SU-DHL-6 (cell line): ENCODE results near the gene PDCD1LG2.

ENCODE experiments used
- H2AFZ ChIP-seq: fragments of 200-600 bp; sonication (generic); 2 replicates; pipeline ENCODE4 v1.6.1; 2014; ENCODE audit warnings: low read depth, mild to moderate bottlenecking, moderate library complexity, mixed read lengths, antibody characterized with exemption, low read length; ENCODE audit not compliant: severe bottlenecking
- H3F3A ChIP-seq: fragments of 200-600 bp; shearing (Covaris generic); 2 replicates; pipeline ENCODE4 v1.6.0; 2016; ENCODE audit warnings: antibody characterized with exemption, mild to moderate bottlenecking; ENCODE audit not compliant: insufficient read depth
- H3K27ac ChIP-seq: fragments of 200-600 bp; sonication (generic); 2 replicates; pipeline ENCODE4 v1.5.1; 2016; ENCODE audit warnings: low read depth, mild to moderate bottlenecking, low read length, moderate library complexity, mixed read lengths
- H3K27me3 ChIP-seq: fragments of 200-600 bp; sonication (generic), shearing (Covaris generic); 2 replicates; pipeline ENCODE4 v1.6.0; 2014; ENCODE audit warnings: mild to moderate bottlenecking, low read length
- H3K36me3 ChIP-seq: fragments of 200-600 bp; sonication (generic); 2 replicates; pipeline ENCODE4 v1.6.1; 2014; ENCODE audit warnings: mild to moderate bottlenecking, low read length, mixed read lengths
- H3K4me2 ChIP-seq: fragments of 300-600, 200-600 bp; shearing (Covaris generic), sonication (generic); 2 replicates; pipeline ENCODE4 v1.6.0; 2014; ENCODE audit warnings: low read length, low read depth, mild to moderate bottlenecking; ENCODE audit not compliant: poor library complexity, severe bottlenecking
- H3K4me3 ChIP-seq: fragments of 200-600 bp; sonication (generic); 2 replicates; pipeline ENCODE4 v1.5.1; 2014; ENCODE audit warnings: antibody characterized with exemption, low read length, mild to moderate bottlenecking, mixed read lengths; ENCODE audit not compliant: insufficient read depth, poor library complexity, severe bottlenecking
- H3K79me2 ChIP-seq: fragments of 200-600 bp; sonication (generic); 2 replicates; pipeline ENCODE4 v1.6.1; 2014; ENCODE audit warnings: mild to moderate bottlenecking, low read length, moderate library complexity; ENCODE audit not compliant: insufficient read depth
- H3K9ac ChIP-seq: fragments of 200-600 bp; sonication (generic); 2 replicates; pipeline ENCODE4 v1.7.0; 2014; ENCODE audit warnings: mild to moderate bottlenecking, low read length
- H3K9me2 ChIP-seq: fragments of 200-600 bp; sonication (generic); replicated peaks from 2 replicates; pipeline ENCODE4 v1.6.1; 2014; ENCODE audit warnings: low read length; ENCODE audit not compliant: insufficient read depth
- H3K9me3 ChIP-seq: fragments of 200-600 bp; sonication (generic); 2 replicates; pipeline ENCODE4 v1.6.1; 2014; ENCODE audit warnings: low read length, mixed read lengths; ENCODE audit not compliant: insufficient read depth
- H4K20me1 ChIP-seq: fragments of 200-600 bp; sonication (generic); 2 replicates; pipeline ENCODE4 v1.6.1; 2014; ENCODE audit warnings: low read depth, mild to moderate bottlenecking, antibody characterized with exemption, low read length, moderate library complexity, mixed read lengths
- EZH2phosphoT487 ChIP-seq: fragments of 200-600 bp; sonication (generic), shearing (Covaris generic); conservative IDR thresholded peaks from 2 replicates; pipeline ENCODE4 v1.6.1; 2018; ENCODE audit warnings: mild to moderate bottlenecking, antibody characterized with exemption, low read length, moderate library complexity, mixed read lengths
- TF ChIP-seq, protein P1 (sequence below): fragments of 200-600 bp; sonication (generic); IDR thresholded peaks from one replicate; pipeline ENCODE4 v1.5.1; 2017; ENCODE audit warnings: antibody characterized with exemption, mild to moderate bottlenecking, low read length, moderate library complexity; ENCODE audit not compliant: insufficient read depth, poor library complexity, severe bottlenecking

The PDCD1LG2 gene

DNA sequence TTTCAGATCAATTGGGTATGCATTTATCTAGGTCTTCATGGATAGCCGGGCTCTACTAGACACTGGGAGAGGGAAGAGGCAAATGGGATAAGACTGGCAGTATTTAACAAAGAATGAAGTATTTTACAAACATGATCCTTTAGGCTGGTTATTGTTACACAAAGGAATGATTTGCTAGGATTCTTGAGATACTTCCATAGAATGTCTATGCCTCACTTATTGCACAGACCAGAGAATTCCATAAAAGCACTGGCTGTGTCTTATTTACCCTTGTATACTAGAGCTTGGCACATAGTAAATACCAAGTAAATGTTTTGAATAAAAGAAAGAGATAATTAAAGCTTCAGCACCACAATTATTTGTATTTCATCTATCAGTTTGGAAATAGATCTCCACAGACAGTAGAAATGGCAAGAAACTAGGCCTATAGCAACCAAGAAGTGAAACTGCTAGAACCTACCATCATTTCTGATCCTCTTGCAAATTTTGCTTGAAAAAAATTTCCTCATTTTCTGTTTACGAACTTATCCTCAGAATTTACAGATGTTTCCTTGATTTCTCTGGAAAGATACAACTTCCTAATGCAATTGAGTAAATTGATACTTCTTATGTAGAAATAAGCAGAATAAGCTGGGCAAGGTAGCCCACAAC is 3.8 kb downstream of the PDCD1LG2 start:
- H4K20me1 ChIP-seq: no peaks in the 10 kb centered on the region
- no peak overlapping the region for H3K9ac ChIP-seq
- H3K27ac ChIP-seq: no peak overlapping the region
- H3K79me2 ChIP-seq: no peaks in the 10 kb centered on the region
- H3K27me3 ChIP-seq: no peaks in the 10 kb centered on the region
- no peak overlapping the region for H2AFZ ChIP-seq
- TF ChIP-seq, protein P1, sequence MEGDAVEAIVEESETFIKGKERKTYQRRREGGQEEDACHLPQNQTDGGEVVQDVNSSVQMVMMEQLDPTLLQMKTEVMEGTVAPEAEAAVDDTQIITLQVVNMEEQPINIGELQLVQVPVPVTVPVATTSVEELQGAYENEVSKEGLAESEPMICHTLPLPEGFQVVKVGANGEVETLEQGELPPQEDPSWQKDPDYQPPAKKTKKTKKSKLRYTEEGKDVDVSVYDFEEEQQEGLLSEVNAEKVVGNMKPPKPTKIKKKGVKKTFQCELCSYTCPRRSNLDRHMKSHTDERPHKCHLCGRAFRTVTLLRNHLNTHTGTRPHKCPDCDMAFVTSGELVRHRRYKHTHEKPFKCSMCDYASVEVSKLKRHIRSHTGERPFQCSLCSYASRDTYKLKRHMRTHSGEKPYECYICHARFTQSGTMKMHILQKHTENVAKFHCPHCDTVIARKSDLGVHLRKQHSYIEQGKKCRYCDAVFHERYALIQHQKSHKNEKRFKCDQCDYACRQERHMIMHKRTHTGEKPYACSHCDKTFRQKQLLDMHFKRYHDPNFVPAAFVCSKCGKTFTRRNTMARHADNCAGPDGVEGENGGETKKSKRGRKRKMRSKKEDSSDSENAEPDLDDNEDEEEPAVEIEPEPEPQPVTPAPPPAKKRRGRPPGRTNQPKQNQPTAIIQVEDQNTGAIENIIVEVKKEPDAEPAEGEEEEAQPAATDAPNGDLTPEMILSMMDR: no peak
- no peak for TF ChIP-seq EZH2phosphoT487
- no peaks in the 10 kb centered on the region for H3K9me3 ChIP-seq
- H3F3A ChIP-seq: no peaks in the 10 kb centered on the region
- no peaks in the 10 kb centered on the region for H3K36me3 ChIP-seq
- H3K4me2 ChIP-seq: no peak overlapping the region
- H3K9me2 ChIP-seq: no peaks in the 10 kb centered on the region
- no peak overlapping the region for H3K4me3 ChIP-seq

DNA sequence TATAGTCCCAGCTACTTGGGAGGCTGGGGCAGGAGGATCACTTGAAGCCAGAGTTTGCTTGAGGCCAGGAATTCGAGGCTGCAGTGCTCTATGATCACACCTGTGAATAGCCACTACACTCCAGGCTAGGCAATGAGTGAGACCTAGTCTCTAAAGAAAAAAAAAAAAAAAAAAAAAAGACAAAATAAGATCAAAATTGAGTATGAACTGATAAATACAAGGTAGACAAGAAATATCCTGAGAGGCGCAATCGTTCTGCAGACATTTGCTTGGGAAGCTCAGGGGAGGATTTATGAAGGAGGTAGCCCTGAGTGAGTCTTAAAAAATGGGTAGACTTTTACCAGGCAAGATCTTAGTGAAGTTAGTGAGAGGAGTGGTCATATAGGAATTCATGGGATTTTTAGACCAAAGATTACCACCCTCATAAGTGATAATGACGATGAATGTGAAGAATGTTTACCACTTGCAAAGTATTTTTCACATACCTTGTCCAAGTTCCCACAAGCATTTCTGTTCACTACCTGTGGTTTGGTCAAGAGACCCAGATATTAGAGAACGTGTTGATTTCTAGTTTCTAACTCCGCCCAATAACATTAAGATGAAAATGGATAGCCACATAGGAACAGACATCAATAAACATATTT is 4.4 kb downstream of the PDCD1LG2 start:
- H3K9ac ChIP-seq: no peak overlapping the region
- H3K4me2 ChIP-seq: no peak overlapping the region
- no peaks in the 10 kb centered on the region for H3K9me3 ChIP-seq
- no peak overlapping the region for H2AFZ ChIP-seq
- H3K36me3 ChIP-seq: no peaks in the 10 kb centered on the region
- no peak overlapping the region for H3K27ac ChIP-seq
- H3K4me3 ChIP-seq: no peak overlapping the region
- no peaks in the 10 kb centered on the region for H3K27me3 ChIP-seq
- H3F3A ChIP-seq: no peaks in the 10 kb centered on the region
- H4K20me1 ChIP-seq: no peaks in the 10 kb centered on the region
- TF ChIP-seq, protein P1: no peak
- no peak for TF ChIP-seq EZH2phosphoT487
- H3K79me2 ChIP-seq: no peaks in the 10 kb centered on the region
- H3K9me2 ChIP-seq: no peaks in the 10 kb centered on the region

DNA sequence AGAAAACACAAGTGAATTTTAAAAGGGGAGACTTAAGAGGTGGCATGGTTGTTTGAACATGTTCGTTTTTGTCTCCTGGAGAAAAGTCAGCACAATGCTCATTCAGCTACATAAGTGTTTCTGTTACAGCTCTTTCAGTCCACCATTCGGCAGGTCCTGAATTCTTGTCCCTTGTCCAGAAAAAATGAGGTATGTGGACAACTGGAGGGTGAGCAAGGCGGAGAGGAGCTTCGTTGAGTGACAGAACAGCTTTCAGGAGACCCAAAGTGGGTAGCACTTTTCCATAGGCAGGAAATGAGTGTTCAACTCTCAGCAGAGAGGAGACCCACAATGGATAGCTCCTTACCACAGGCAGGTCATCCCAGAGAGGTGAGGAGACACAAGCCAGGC is 4.9 kb downstream of the PDCD1LG2 start:
- no peaks in the 10 kb centered on the region for H3K9me3 ChIP-seq
- no peak for TF ChIP-seq EZH2phosphoT487
- TF ChIP-seq, protein P1: no peak
- H3K27ac ChIP-seq: no peak overlapping the region
- no peak overlapping the region for H3K4me3 ChIP-seq
- H3K9ac ChIP-seq: no peak overlapping the region
- H3K27me3 ChIP-seq: no peaks in the 10 kb centered on the region
- no peaks in the 10 kb centered on the region for H3F3A ChIP-seq
- no peaks in the 10 kb centered on the region for H3K36me3 ChIP-seq
- no peaks in the 10 kb centered on the region for H3K79me2 ChIP-seq
- H2AFZ ChIP-seq: no peak overlapping the region
- no peak overlapping the region for H3K4me2 ChIP-seq
- H3K9me2 ChIP-seq: no peaks in the 10 kb centered on the region
- H4K20me1 ChIP-seq: no peaks in the 10 kb centered on the region
